ENCODE measurements around the gene PLGRKT.
"Not testable (repeated sequence)": the region's sequence is repeated elsewhere in the genome, so short reads cannot be mapped to it uniquely, and the experiment has no call there.

- TF ChIP-seq, protein P1, sequence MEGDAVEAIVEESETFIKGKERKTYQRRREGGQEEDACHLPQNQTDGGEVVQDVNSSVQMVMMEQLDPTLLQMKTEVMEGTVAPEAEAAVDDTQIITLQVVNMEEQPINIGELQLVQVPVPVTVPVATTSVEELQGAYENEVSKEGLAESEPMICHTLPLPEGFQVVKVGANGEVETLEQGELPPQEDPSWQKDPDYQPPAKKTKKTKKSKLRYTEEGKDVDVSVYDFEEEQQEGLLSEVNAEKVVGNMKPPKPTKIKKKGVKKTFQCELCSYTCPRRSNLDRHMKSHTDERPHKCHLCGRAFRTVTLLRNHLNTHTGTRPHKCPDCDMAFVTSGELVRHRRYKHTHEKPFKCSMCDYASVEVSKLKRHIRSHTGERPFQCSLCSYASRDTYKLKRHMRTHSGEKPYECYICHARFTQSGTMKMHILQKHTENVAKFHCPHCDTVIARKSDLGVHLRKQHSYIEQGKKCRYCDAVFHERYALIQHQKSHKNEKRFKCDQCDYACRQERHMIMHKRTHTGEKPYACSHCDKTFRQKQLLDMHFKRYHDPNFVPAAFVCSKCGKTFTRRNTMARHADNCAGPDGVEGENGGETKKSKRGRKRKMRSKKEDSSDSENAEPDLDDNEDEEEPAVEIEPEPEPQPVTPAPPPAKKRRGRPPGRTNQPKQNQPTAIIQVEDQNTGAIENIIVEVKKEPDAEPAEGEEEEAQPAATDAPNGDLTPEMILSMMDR (conservative IDR thresholded peaks at IDR 0.05; ENCODE audit: low read length), result not testable (repeated sequence)
- not testable (repeated sequence) for TF ChIP-seq EZH2phosphoT487 (IDR thresholded peaks at IDR 0.05; ENCODE audit: borderline replicate concordance)
These were observed 43.7 kb downstream of the PLGRKT start for GRCh38 chr9:5393976-5394375.
